ENCODE results near the gene TOP3B. TPM values are rescaled to one million over a fixed set of nuclear protein-coding genes. Genes with fewer than 3 reads are reported as not detected.

Gene TOP3B
- total and polyA plus RNA-seq, 9 of the 15 experiments (the other 6 are each of a cell fraction or from before 2014, with no cell fraction given): 3.0 to 188 (median 112) TPM

DNA sequence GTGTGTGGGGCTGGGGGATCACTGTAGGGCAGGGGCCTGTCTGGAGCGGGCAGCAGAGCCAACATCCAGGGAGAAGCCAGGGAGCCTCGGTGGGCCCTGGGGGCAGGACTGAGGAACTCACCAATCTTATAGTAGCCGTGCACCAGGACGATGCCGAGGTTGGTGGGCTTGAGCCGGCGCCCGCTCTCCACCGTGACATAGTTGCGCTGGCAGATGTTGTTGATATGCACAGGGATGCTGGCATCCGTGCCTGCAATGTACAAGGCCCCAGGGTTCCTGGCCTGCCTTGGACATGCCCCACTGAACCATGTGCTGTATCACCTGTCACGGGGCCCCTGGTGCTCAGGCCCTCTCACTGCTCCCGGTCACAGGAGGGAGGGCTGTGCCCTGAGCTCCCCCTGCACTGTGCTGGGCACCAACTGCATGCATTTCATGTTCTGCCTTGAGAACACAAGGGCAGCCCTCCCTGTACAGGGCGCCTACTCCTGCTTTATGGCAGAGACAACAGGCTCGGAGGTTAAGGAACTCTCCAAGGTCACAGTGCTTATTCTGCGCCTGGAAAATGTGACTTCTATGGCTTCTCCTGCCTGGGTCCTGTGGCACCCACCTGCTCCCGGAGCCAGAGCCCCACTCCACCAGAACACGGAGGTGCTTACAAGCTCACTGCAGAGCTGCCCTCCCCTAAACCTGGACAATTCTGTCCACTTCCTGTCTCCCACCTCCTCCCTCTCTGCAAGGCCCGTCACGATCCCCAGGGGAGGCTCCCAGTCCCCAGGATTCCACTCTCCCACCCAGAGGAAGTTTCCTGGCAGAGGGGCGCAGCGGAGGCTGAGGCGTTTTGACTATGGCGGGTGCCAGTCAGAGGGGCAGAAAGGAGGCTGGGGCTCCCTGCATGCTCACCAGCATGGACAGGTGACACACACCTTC lies 22.1 kb downstream of the TOP3B start (continued):
- TF ChIP-seq, protein P1, sequence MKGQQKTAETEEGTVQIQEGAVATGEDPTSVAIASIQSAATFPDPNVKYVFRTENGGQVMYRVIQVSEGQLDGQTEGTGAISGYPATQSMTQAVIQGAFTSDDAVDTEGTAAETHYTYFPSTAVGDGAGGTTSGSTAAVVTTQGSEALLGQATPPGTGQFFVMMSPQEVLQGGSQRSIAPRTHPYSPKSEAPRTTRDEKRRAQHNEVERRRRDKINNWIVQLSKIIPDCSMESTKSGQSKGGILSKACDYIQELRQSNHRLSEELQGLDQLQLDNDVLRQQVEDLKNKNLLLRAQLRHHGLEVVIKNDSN (CRISPR knock-in tag; IDR thresholded peaks at IDR 0.05): 0 out of 2 replicates have a peak, but pooled peaks have one; percentile 27
- TF ChIP-seq KAT7 (CRISPR knock-in tag; IDR thresholded peaks at IDR 0.05; ENCODE audit: borderline replicate concordance) (no peak), RBFOX2 (IDR thresholded peaks at IDR 0.05; ENCODE audit: low read depth, low read length) (no peak), MXD1 (CRISPR knock-in tag; IDR thresholded peaks at IDR 0.05; ENCODE audit: borderline replicate concordance, poor library complexity, severe bottlenecking) (no peak), JUNB (CRISPR knock-in tag; conservative IDR thresholded peaks at IDR 0.05) (no peak), EP300 (IDR thresholded peaks at IDR 0.05; ENCODE audit: low read length) (no peak), FOXK2 (conservative IDR thresholded peaks at IDR 0.05 in 1 of 2, IDR thresholded peaks at IDR 0.05 in 1 of 2; ENCODE audit: low read depth in 2 of 2) (no peak), ZNF197 (CRISPR knock-in tag; IDR thresholded peaks at IDR 0.05; ENCODE audit: low read depth) (no peak), PURB (CRISPR knock-in tag; IDR thresholded peaks at IDR 0.05; ENCODE audit: low read depth) (no peak), RBM17 (IDR thresholded peaks at IDR 0.05; ENCODE audit: borderline replicate concordance, low read depth, low read length) (no peak), RNF219 (CRISPR knock-in tag; IDR thresholded peaks at IDR 0.05) (no peak), ZNF695 (CRISPR knock-in tag; IDR thresholded peaks at IDR 0.05) (no peak), ZNF707 (CRISPR knock-in tag; conservative IDR thresholded peaks at IDR 0.05) (no peak; the same call in 1 of the 2 replicates), ZNF253 (CRISPR knock-in tag; conservative IDR thresholded peaks at IDR 0.05) (no peak), TCF7L2 (IDR thresholded peaks at IDR 0.05; ENCODE audit: low read depth, low read length) (no peak), POLR2A (conservative IDR thresholded peaks at IDR 0.05) (peak; percentile 69), ATF2 (CRISPR knock-in tag; IDR thresholded peaks at IDR 0.05) (no peak), TEAD4 (IDR thresholded peaks at IDR 0.05; ENCODE audit: low read length) (0 out of 2 replicates have a peak, but pooled peaks have one; percentile 4), TEAD4 (CRISPR knock-in tag; IDR thresholded peaks at IDR 0.05; ENCODE audit: borderline replicate concordance) (no peak), SOX6 (IDR thresholded peaks at IDR 0.05) (no peak), GABPB1 (CRISPR knock-in tag; IDR thresholded peaks at IDR 0.05) (no peak), JUN (IDR thresholded peaks at IDR 0.05; ENCODE audit: borderline replicate concordance, low read depth, low read length) (no peak), JUN (CRISPR knock-in tag; IDR thresholded peaks at IDR 0.05; ENCODE audit: borderline replicate concordance) (no peak), PHTF2 (CRISPR knock-in tag; IDR thresholded peaks at IDR 0.05) (no peak)
